Measurements from ENCODE around the gene PRR23E. TPM values are rescaled to one million over a fixed set of nuclear protein-coding genes. Genes with fewer than 3 reads are reported as not detected.

PRR23E gene
- total and polyA plus RNA-seq, 12 donors = not detected

DNA sequence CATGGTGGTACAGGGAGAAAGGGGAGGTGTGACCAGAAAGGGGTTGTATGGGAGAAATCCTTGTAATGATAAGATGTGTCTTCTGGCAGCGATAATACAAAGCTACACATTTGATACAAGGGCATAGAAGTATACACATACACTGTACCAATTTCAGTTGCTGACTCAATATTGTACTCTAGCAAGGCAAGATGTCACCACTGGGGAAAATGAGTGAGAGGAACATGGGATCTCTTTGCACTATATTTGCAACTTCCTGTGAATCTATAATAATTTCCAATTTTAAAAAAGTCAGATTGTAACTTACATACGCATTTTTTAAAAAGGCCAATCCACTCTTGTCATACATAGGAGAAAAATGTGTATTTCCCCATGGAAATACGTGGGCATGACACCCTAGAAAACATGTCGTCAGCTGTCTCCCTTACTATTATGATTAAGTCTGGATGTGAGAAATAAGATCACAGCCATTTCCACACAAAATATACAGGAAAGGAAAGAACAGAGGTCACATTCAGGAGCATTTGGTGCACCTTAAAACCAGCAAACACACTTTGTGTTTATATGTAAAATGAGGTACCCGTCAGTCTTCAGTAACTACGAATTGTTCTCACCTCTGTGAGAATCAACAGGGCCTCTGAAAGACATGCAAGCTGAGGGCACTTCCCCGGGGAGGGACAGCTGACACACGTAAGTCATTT, 22.9 kb downstream of the PRR23E start:
- Histone ChIP-seq H3K4me1 (peaks cover 0 to 8% (median 3%) of the 10 kb centered on the region in 9 donors), H3K27ac (no peak overlapping the region), H3K36me3 (no peaks in the 10 kb centered on the region), H3K9me3 (no peaks in the 10 kb centered on the region), H3K4me3 (no peak overlapping the region), H3K27me3 (peaks cover 0 to 52% (median 23%) of the 10 kb centered on the region in 7 donors)
- 50 to 52% methylated on average over 8 of the region's 8 CpGs for WGBS, 2 donors
- DNase-seq (no peak), ATAC-seq (no peak)
- TF ChIP-seq, protein P1, sequence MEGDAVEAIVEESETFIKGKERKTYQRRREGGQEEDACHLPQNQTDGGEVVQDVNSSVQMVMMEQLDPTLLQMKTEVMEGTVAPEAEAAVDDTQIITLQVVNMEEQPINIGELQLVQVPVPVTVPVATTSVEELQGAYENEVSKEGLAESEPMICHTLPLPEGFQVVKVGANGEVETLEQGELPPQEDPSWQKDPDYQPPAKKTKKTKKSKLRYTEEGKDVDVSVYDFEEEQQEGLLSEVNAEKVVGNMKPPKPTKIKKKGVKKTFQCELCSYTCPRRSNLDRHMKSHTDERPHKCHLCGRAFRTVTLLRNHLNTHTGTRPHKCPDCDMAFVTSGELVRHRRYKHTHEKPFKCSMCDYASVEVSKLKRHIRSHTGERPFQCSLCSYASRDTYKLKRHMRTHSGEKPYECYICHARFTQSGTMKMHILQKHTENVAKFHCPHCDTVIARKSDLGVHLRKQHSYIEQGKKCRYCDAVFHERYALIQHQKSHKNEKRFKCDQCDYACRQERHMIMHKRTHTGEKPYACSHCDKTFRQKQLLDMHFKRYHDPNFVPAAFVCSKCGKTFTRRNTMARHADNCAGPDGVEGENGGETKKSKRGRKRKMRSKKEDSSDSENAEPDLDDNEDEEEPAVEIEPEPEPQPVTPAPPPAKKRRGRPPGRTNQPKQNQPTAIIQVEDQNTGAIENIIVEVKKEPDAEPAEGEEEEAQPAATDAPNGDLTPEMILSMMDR (IDR thresholded peaks at IDR 0.05) = no peak
- intact Hi-C loops (cut with DNase I) = no loop called here

DNA sequence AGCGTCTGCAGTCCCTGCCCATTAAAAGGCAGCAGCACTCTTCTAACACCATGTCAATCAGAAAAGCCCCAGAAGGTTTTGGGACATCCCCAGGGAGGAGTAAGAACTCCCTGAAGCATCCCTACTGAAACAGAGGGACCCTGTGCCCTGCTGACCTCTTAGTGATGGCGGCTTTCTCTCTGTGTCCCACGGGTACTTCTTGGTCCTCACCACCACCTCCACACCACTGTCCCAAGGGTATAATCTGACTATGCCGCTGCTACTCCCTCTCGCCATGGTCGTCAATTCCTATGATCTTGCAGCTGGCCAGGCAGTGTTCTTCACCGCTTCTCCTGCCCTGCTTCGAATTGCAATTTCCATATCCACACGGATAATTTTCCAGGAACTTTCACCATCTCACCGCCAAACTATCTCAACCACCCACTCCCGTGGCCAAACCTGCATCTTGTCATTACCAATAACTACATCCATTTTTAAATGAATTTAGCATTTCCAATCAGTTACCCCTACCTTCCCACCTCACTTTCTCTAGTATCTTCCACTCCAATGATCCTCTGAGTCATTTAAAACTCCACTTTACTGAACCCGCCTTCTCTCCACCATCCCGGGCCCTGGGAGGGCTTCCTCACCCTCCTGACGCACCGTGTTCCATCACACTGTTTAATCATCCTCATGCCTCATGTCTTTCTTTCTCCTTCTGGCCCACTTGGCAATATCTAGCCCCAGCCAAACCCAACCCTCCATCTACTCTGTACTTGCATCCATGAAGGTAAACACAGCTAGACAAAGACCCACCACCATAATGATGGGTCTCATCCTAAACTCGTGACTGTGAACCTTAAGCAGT, 23.7 kb downstream of the PRR23E start:
- H3K27ac ChIP-seq = no peak overlapping the region
- DNase-seq = no peak
- no peak for ATAC-seq
- peaks cover 0 to 50% (median 23%) of the 10 kb centered on the region in 7 donors for H3K27me3 ChIP-seq
- H3K9me3 ChIP-seq = no peaks in the 10 kb centered on the region
- 78 to 84% methylated on average over 16 of the region's 16 CpGs for WGBS, 2 donors
- H3K4me3 ChIP-seq = no peak overlapping the region
- TF ChIP-seq, protein P1 (IDR thresholded peaks at IDR 0.05) = no peak
- intact Hi-C loops (cut with DNase I) = no loop called here
- H3K4me1 ChIP-seq = peaks cover 0 to 10% (median 3%) of the 10 kb centered on the region in 9 donors
- no peaks in the 10 kb centered on the region for H3K36me3 ChIP-seq

DNA sequence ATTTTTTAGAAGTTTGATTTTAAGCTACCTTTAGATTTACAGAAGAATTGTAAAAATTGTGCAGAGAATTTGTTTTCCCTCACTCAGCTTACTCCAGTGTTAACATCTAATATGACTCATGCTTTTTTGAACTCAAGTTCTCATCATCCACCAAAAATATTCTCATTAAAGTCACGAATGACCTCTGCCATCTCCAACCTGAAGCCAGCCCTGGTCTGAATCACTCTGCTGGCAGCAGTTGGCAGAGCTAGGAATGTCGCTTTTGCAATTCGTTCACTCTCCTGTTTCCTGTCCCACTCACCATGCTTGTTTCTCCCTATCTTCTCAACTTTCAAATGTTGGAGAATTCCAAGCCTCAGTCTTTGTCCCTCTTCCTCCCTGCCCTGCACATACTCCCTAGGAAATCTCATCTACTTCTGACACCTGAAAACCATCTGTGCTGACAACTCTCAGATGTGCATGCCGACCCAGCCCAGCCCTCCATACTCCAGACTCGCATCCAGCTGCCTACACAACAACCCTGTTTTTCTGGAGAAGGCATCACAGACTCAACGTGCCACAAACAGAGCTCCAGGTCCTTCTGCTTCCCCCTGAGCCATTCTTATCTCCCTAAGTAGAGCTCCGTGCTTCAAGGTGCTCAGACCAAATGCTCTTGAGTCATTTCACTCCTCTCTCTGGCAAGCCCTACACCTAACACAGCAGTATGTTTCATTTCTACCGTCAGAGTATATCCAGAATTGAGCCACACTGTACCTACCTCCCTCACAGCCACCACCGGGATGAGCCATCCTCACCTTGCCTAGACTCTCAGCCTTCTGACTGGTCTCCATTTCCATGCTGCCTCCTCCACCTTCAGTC, 24.9 kb downstream of the PRR23E start:
- Histone ChIP-seq H3K36me3 (no peaks in the 10 kb centered on the region), H3K4me1 (peaks cover 0 to 10% (median 3%) of the 10 kb centered on the region in 9 donors), H3K27ac (no peak overlapping the region), H3K9me3 (no peaks in the 10 kb centered on the region), H3K4me3 (no peak overlapping the region), H3K27me3 (peaks cover 0 to 47% (median 25%) of the 10 kb centered on the region in 7 donors)
- DNase-seq (no peak), ATAC-seq (peak in 1 of 8 donors; percentile 75)
- intact Hi-C loops (cut with DNase I) = no loop called here
- TF ChIP-seq, protein P1 (IDR thresholded peaks at IDR 0.05) = no peak
- 56 to 65% methylated on average over 9 of the region's 9 CpGs for WGBS, 2 donors

DNA sequence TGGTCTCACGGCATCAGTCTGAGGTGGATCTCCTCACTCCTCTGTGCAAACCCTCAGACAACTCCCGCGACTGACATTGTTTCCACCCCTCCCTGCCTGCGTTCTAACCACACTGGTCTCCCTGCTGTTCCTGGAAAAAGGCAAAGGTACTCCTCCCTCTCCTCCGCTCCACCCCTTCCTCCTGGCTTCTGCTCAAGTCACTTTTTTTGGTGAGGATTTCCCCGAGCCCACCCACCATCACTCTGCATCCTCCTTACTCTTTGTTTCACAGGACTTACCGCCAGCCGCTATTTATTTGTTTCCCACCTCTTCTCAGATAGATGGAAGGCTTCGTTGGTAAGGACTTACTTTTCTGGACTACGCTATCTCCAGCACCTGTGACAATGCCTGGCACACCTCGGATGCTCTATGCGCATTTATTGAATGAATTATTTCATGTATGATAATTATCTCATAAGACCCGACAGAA, 25.6 kb downstream of the PRR23E start:
- H3K4me1 ChIP-seq = peaks cover 0 to 10% (median 3%) of the 10 kb centered on the region in 9 donors
- H3K27ac ChIP-seq = no peak overlapping the region
- TF ChIP-seq, protein P1 (IDR thresholded peaks at IDR 0.05) = no peak
- 64 to 66% methylated on average over 13 of the region's 13 CpGs for WGBS, 2 donors
- H3K9me3 ChIP-seq = no peaks in the 10 kb centered on the region
- H3K36me3 ChIP-seq = no peaks in the 10 kb centered on the region
- peaks cover 0 to 48% (median 28%) of the 10 kb centered on the region in 7 donors for H3K27me3 ChIP-seq
- intact Hi-C loops (cut with DNase I) = no loop called here
- DNase-seq (no peak), ATAC-seq (no peak)
- no peak overlapping the region for H3K4me3 ChIP-seq

All from heart right ventricle (tissue), 16 donors.